IPS-18a (cell line): Measurements from ENCODE around the gene SULT1E1.

Experiments
- H3K27ac ChIP-seq: one replicate; pipeline ENCODE4 v1.5.1; 2013; ENCODE audit warnings: low read length
- H3K27me3 ChIP-seq: one replicate; pipeline ENCODE4 v1.6.1; 2013; ENCODE audit warnings: mild to moderate bottlenecking, low read length; ENCODE audit not compliant: control insufficient read depth, insufficient read depth
- H3K36me3 ChIP-seq: one replicate; pipeline ENCODE4 v1.6.1; 2013; ENCODE audit warnings: low read depth, low read length; ENCODE audit not compliant: control insufficient read depth
- H3K4me1 ChIP-seq: one replicate; pipeline ENCODE4 v1.6.1; 2013; ENCODE audit warnings: low read depth, low read length; ENCODE audit not compliant: control insufficient read depth
- H3K4me3 ChIP-seq: one replicate; pipeline ENCODE4 v1.5.1; 2013; ENCODE audit warnings: low read length
- H3K9ac ChIP-seq: one replicate; pipeline ENCODE4 v1.6.1; 2013; ENCODE audit warnings: mild to moderate bottlenecking, low read length, moderate library complexity
- H3K9me3 ChIP-seq: one replicate; pipeline ENCODE4 v1.6.1; 2013; ENCODE audit warnings: low read depth, low read length; ENCODE audit not compliant: control insufficient read depth

The SULT1E1 gene

DNA sequence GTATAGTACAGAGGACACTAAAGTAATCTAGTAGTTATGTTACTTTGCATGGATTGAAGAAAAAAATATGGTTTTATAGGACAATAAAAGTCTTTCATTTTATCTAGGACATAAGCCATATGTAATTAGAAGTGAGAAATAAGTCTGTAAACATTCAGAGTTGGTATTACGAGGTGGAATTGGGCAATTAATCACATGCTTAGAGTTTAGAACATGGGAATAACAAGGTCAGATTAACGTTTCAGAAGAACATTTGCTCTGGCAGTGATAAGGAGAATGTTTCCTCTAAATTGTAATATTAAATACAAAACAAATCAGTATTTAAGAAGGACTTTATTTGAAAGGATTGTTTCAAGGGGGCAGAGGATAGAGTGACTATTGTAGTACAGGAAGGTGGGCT is 15.6 kb upstream of the SULT1E1 start:
- Histone ChIP-seq H3K9me3 (peaks cover 5% of the 10 kb centered on the region), H3K4me1 (no peaks in the 10 kb centered on the region)

DNA sequence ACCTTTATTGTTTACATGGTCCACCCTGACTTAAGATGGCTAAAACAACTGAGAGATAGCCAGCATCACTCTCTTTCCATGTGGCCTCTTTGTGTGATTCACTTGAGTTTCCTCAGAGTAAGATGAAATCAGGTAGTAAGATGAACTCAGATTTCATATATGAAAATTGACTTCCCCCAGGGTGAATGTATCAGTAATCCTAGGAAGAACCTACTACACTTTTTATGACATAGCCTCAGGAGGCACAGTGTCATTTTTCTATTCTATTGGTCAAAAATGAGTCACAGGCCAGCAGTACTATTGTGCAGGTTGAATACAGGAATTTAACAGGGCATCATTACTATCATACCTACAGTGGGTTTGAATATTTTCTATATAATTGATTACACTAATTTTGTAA is 14.6 kb upstream of the SULT1E1 start:
- peaks cover 6% of the 10 kb centered on the region for H3K9me3 ChIP-seq
- no peak overlapping the region for H3K4me3 ChIP-seq
- no peak overlapping the region for H3K9ac ChIP-seq
- H3K36me3 ChIP-seq = no peaks in the 10 kb centered on the region
- no peaks in the 10 kb centered on the region for H3K27me3 ChIP-seq
- H3K27ac ChIP-seq = no peak overlapping the region
- H3K4me1 ChIP-seq = no peaks in the 10 kb centered on the region

More for the DNA sequence above, 15.6 kb upstream of the SULT1E1 start:
- H3K27ac ChIP-seq = no peak overlapping the region
- H3K9ac ChIP-seq = no peak overlapping the region
- no peak overlapping the region for H3K4me3 ChIP-seq
- H3K27me3 ChIP-seq = no peaks in the 10 kb centered on the region
- no peaks in the 10 kb centered on the region for H3K36me3 ChIP-seq

DNA sequence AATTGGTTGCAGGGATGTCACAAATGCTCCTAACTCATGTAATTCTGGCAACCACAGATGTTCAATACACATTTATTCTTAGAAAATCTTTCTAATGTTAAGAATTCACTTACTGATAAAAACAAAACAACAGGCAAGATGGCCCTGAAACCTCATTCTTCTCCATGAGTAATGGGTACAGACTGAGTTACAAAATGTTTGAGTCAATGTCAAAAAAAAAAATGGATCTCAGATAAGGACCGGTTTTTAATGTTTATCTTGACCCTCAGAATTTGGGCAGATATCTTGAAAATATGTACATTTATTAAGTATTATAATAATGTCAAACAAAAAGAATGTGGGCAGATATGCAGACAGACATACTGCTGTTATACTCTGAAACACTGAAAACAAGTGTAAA is 1.8 kb upstream of the SULT1E1 start:
- Histone ChIP-seq H3K27me3 (no peaks in the 10 kb centered on the region), H3K27ac (no peak overlapping the region), H3K4me3 (no peak overlapping the region)

DNA sequence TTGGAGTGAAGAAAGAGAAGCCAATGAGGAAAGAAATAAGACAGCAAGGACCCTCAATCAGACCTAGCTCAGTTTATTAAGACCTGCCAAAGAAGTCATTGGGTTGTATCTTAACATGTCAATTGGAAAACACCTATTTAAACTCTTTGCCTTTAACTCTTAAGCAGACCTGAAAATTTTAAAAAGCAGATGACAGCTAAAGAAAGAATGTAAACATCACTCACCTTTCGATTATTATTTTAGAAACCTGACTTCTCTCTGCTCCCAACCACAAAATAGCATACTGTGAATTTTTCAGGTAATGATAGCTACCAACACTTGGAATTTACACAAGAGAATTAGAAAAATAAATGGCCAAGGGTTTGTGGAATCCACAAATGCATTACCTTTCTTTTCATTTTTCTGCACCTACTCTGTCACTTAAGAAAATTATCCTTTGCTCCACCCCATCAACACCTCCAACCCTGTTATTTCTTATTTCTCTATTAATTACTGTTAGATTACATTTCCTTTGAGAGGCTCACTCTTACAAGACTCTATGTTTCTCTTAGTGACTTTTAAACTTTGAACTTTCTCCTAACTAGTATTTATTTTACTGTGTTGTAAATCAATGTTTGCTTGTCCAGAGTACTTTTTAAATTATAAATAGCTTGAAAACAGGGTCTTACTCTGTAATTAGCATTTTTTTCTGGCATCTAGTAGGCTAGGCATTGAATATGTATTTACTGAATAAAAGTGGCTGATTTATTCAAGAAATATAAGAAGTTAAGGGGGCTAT is 765 bp upstream of the SULT1E1 start:
- H3K9me3 ChIP-seq = no peaks in the 10 kb centered on the region
- H3K4me3 ChIP-seq = no peak overlapping the region
- peaks cover 5% of the 10 kb centered on the region for H3K4me1 ChIP-seq
- no peaks in the 10 kb centered on the region for H3K36me3 ChIP-seq
- H3K27ac ChIP-seq = no peak overlapping the region
- H3K9ac ChIP-seq = no peak overlapping the region
- H3K27me3 ChIP-seq = no peaks in the 10 kb centered on the region

More for the DNA sequence above, 1.8 kb upstream of the SULT1E1 start:
- no peak overlapping the region for H3K9ac ChIP-seq
- no peaks in the 10 kb centered on the region for H3K36me3 ChIP-seq
- H3K9me3 ChIP-seq = no peaks in the 10 kb centered on the region
- H3K4me1 ChIP-seq = peaks cover 5% of the 10 kb centered on the region

DNA sequence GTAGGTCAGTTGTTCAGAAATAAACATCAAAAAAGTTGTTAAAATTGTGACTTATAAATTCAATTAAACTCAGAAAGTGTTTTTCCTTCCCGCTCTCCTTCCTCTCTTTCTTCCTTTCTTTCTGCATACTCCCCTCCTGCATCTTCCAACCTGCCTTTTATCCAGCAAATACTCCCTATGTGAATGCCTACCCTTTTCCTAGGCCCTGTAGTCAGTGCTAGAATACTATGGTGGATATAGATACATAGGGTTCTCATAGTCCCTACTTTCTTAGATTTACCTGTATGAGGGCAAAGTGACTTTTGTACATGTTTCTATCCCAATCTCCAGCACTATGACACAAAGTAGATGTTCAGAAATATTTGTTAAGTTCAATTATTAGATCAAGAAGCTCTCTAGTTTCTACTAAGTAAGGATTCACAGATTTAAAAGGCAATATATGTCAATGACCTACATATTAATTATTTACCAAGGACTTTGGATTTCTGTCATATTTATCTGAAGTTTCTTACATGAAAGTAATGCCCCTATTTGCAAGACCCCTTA is 732 bp downstream of the SULT1E1 start:
- H3K9ac ChIP-seq = no peak overlapping the region
- H3K4me1 ChIP-seq = peaks cover 5% of the 10 kb centered on the region
- no peaks in the 10 kb centered on the region for H3K27me3 ChIP-seq
- no peaks in the 10 kb centered on the region for H3K36me3 ChIP-seq
- no peaks in the 10 kb centered on the region for H3K9me3 ChIP-seq
- H3K27ac ChIP-seq = no peak overlapping the region
- no peak overlapping the region for H3K4me3 ChIP-seq

DNA sequence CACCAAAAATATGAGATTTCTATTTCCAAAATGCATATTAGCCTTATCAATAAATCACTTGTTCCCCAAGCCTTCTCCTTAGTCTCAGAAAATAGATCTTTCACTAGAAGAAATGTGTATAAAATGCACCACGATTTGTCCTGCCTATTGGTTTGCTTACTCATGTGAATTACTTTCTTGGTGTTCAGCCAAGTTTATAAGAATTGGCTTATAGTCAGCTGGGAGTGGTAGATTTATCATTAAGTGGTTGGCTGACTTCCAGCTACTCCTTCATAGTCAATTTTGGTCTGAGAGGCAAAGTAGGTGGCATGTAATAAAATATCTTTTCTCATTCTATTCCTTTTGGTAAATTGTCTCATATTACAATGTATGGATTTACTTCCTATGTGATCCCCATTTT is 1.3 kb downstream of the SULT1E1 start:
- Histone ChIP-seq H3K9me3 (no peaks in the 10 kb centered on the region), H3K27ac (no peak overlapping the region), H3K4me1 (peaks cover 5% of the 10 kb centered on the region), H3K27me3 (no peaks in the 10 kb centered on the region), H3K9ac (no peak overlapping the region), H3K4me3 (no peak overlapping the region), H3K36me3 (no peaks in the 10 kb centered on the region)

DNA sequence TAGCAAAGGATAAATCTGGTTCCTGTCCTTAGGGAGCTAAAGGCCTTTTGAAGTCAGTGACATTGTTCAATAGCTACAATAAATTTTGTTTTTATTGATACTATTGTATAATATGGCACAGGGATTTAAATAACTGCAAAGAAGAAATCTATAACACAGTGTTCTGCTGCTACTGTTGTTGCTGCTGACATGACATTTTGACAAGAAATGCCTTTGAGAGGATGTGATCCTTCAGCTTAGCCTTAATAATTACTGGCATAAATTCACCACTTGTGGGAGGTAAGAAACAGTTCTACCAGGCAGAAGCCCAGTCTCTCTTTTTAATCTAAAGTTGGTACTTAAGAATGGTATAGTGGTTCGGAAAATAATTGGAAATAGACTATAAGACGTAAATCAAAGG is 4.1 kb downstream of the SULT1E1 start:
- Histone ChIP-seq H3K9me3 (no peaks in the 10 kb centered on the region), H3K9ac (no peak overlapping the region), H3K4me1 (peaks cover 5% of the 10 kb centered on the region), H3K27me3 (no peaks in the 10 kb centered on the region), H3K36me3 (no peaks in the 10 kb centered on the region), H3K4me3 (no peak overlapping the region), H3K27ac (no peak overlapping the region)

DNA sequence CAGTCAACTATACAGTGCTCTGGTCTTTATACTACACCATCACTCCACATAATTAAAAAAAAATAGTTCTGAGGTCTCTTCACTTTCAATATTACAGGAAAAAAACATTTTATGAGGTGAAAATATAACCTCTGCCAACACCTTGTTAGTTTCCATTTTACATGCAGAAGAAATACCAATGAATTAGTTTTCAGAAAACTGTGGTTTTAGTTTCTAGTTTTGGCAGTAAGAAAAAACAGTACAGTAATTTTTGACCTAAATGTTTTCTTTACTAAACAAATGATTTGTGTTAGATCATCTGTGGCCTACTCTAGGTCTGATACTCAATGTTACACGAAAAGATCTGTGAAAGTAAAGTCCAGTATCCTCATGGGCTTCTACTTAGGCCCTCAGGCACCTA is 10.0 kb downstream of the SULT1E1 start:
- Histone ChIP-seq H3K4me3 (no peak overlapping the region), H3K4me1 (no peaks in the 10 kb centered on the region), H3K36me3 (no peaks in the 10 kb centered on the region), H3K9ac (no peak overlapping the region), H3K27ac (no peak overlapping the region), H3K9me3 (no peaks in the 10 kb centered on the region), H3K27me3 (no peaks in the 10 kb centered on the region)

DNA sequence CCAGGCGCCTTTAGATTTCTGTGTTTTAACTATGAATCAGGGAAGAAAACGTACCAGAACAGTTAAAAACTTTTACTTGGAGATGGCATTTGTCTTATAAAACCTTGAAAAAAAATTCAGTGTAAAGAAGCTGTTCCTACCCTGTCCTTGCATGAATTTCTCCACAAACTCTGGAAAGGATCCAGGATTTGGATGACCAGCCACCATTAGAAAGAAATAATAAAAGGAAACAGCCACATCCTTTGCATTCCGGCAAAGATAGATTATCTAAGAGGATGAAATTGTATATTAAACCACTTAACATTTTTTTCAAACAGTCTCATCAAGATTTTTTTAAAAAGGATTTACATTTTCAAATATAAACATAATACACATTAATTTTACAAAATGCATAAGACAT is 10.6 kb downstream of the SULT1E1 start:
- no peaks in the 10 kb centered on the region for H3K9me3 ChIP-seq
- H3K9ac ChIP-seq = no peak overlapping the region
- H3K27me3 ChIP-seq = no peaks in the 10 kb centered on the region
- H3K36me3 ChIP-seq = no peaks in the 10 kb centered on the region
- H3K4me3 ChIP-seq = no peak overlapping the region
- H3K4me1 ChIP-seq = no peaks in the 10 kb centered on the region
- H3K27ac ChIP-seq = no peak overlapping the region

DNA sequence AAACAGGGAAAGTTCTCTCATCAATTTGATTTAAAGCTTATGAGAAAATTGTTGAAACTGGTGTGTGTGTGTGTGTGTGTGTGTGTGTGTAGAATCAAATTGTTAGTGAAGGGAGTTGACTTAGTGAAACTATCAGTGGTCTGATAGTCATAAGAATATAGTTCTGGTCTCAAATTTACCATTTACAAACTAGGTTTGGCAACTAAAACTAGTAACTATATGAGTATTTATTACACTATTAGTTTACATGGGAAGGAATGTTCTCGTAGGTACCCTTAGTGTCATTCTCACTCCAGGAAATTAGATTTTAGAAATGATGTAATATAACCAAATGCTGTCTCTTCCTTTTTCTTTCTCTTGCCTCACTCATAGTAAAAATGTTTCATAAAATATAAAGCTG is 11.9 kb downstream of the SULT1E1 start:
- Histone ChIP-seq H3K27ac (no peak overlapping the region), H3K4me1 (no peaks in the 10 kb centered on the region), H3K9me3 (no peaks in the 10 kb centered on the region), H3K4me3 (no peak overlapping the region), H3K27me3 (no peaks in the 10 kb centered on the region), H3K36me3 (no peaks in the 10 kb centered on the region), H3K9ac (no peak overlapping the region)

DNA sequence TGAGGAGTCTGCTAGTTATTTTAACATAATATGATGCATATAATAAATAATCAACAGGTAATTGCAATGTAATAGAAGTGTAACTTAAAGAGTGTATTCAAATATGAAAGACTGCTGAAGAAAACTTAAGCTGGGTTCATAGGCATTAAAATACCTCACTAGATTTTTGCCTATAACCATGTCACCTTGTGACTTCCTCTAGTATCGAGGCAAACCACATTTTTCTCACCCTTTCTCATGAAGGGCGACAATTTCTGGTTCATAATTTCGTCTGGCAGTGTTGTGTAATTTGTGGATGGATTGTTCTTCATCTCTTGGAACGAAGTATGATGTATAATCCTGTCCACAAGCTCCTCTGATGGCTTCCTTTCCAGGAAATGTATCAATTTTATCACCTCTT is 16.0 kb downstream of the SULT1E1 start:
- no peak overlapping the region for H3K27ac ChIP-seq

DNA sequence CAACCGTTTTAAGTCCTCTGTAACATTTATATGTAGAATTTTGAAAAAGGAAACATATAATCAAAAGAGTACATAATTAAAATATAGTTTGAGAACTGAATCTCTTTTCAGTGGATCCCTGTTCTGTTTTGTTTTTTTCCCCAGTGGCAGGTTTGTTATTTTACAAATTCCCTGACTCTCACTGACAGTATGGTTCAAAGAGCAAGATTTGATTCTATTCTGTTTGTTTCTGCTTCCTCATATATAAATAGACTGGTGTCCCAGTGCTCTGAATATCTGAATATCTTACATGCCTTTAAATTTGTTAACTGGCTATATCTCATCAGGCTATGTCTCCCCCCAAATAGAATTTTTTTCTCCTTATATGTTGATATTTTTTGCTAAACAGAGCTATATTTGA is 16.6 kb downstream of the SULT1E1 start:
- Histone ChIP-seq H3K27me3 (no peaks in the 10 kb centered on the region), H3K27ac (no peak overlapping the region), H3K4me3 (no peak overlapping the region), H3K9ac (no peak overlapping the region), H3K9me3 (no peaks in the 10 kb centered on the region), H3K4me1 (no peaks in the 10 kb centered on the region), H3K36me3 (no peaks in the 10 kb centered on the region)

More for the DNA sequence above, 16.0 kb downstream of the SULT1E1 start:
- no peaks in the 10 kb centered on the region for H3K36me3 ChIP-seq
- no peak overlapping the region for H3K4me3 ChIP-seq
- no peaks in the 10 kb centered on the region for H3K27me3 ChIP-seq
- H3K4me1 ChIP-seq = no peaks in the 10 kb centered on the region
- no peaks in the 10 kb centered on the region for H3K9me3 ChIP-seq
- no peak overlapping the region for H3K9ac ChIP-seq
